Stomach (tissue), 4 donors: ENCODE measurements around the gene HLA-DOB.

Experiments
- CTCF ChIP-seq, 7 experiments: fragments of 450-650 bp in 4 of 7; fragments of 200-600 bp in 3 of 7; sonication (generic) in 3 of 7; IDR thresholded peaks; one replicate each; pipeline ENCODE4 v1.5.1; 2016 to 2019; ENCODE audit warnings: antibody characterized with exemption in 7 of 7, control low read depth in 2 of 7, mild to moderate bottlenecking in 1 of 7
- POLR2A ChIP-seq, 4 donors: fragments of 450-650 bp; IDR thresholded peaks; one replicate each; pipeline ENCODE4 v1.6.1; 2016; ENCODE audit warnings: antibody characterized with exemption in 4 of 4, control low read depth in 2 of 4, mild to moderate bottlenecking in 1 of 4, moderate library complexity in 1 of 4
- POLR2AphosphoS5 ChIP-seq, 3 donors: sonication (generic); formaldehyde crosslinking; IDR thresholded peaks; one replicate each; pipeline ENCODE4 v1.6.1; 2016; ENCODE audit warnings: antibody characterized with exemption in 3 of 3

- TF ChIP-seq POLR2A (IDR thresholded peaks at IDR 0.05), result no peak
- TF ChIP-seq CTCF (IDR thresholded peaks at IDR 0.05), result no peak
- TF ChIP-seq POLR2AphosphoS5 (IDR thresholded peaks at IDR 0.05), result no peak
Observed at GRCh38 chr6:32772656-32773055, 44.1 kb downstream of the HLA-DOB start.
